H9 (cell line): Measurements from ENCODE around the gene TMEM100. TPM values are rescaled to one million over a fixed set of nuclear protein-coding genes. Genes with fewer than 3 reads are reported as not detected.

Source experiments
- DNase-seq: peaks from one replicate; pipeline ENCODE4 v3.0.0-alpha.2; 2017
- H2AFZ ChIP-seq: one replicate; pipeline ENCODE4 v1.6.1; 2013; ENCODE audit warnings: mild to moderate bottlenecking, low read length, control low read depth, moderate library complexity
- H2AK5ac ChIP-seq: 2 replicates; pipeline ENCODE4 v1.6.1; 2013; ENCODE audit warnings: low read length, control low read depth, mixed read lengths; ENCODE audit not compliant: insufficient read length
- H2BK120ac ChIP-seq: one replicate; pipeline ENCODE4 v1.6.1; 2013; ENCODE audit warnings: low read depth, mild to moderate bottlenecking, low read length, control low read depth, inconsistent platforms; ENCODE audit not compliant: poor library complexity, severe bottlenecking
- H2BK12ac ChIP-seq: 2 replicates; pipeline ENCODE4 v1.6.1; 2013; ENCODE audit warnings: low read length, control low read depth, mixed read lengths, low read depth; ENCODE audit not compliant: insufficient read length
- H2BK15ac ChIP-seq: 2 replicates; pipeline ENCODE4 v1.6.1; 2013; ENCODE audit warnings: low read depth, low read length, control low read depth
- H2BK20ac ChIP-seq: one replicate; pipeline ENCODE4 v1.6.1; 2013; ENCODE audit warnings: low read depth, mild to moderate bottlenecking, low read length, control low read depth, inconsistent platforms; ENCODE audit not compliant: poor library complexity, severe bottlenecking
- H2BK5ac ChIP-seq: 2 replicates; pipeline ENCODE4 v1.6.1; 2013; ENCODE audit warnings: low read length, control low read depth, mixed read lengths; ENCODE audit not compliant: insufficient read length
- H3K14ac ChIP-seq: 2 replicates; pipeline ENCODE4 v1.6.1; 2013; ENCODE audit warnings: low read length, control low read depth; ENCODE audit not compliant: insufficient read depth
- H3K18ac ChIP-seq: 2 replicates; pipeline ENCODE4 v1.6.1; 2013; ENCODE audit warnings: low read depth, mild to moderate bottlenecking, mixed read lengths, low read length, control low read depth; ENCODE audit not compliant: insufficient read length
- H3K23ac ChIP-seq: 2 replicates; pipeline ENCODE4 v1.6.1; 2013; ENCODE audit warnings: low read length, control low read depth, mixed read lengths, low read depth; ENCODE audit not compliant: insufficient read length
- H3K23me2 ChIP-seq: 2 replicates; pipeline ENCODE4 v1.6.1; 2013; ENCODE audit warnings: low read depth, mild to moderate bottlenecking, mixed read lengths, low read length, control low read depth; ENCODE audit not compliant: insufficient read length, poor library complexity, severe bottlenecking
- H3K27ac ChIP-seq: 2 replicates; pipeline ENCODE4 v1.5.1; 2013; ENCODE audit warnings: low read length, control low read depth, mixed read lengths, low read depth; ENCODE audit not compliant: insufficient read length
- H3K27me3 ChIP-seq: 2 replicates; pipeline ENCODE4 v1.6.1; 2013; ENCODE audit warnings: low read length, control low read depth, inconsistent platforms; ENCODE audit not compliant: insufficient read depth
- H3K4ac ChIP-seq: 2 replicates; pipeline ENCODE4 v1.6.1; 2013; ENCODE audit warnings: low read depth, mild to moderate bottlenecking, control low read depth, inconsistent platforms, low read length, moderate library complexity
- H3K4me1 ChIP-seq: 2 replicates; pipeline ENCODE4 v1.6.1; 2013; ENCODE audit warnings: low read length, control low read depth, inconsistent platforms; ENCODE audit not compliant: insufficient read depth
- H3K4me2 ChIP-seq: 2 replicates; pipeline ENCODE4 v1.6.1; 2013; ENCODE audit warnings: low read length, control low read depth, mixed read lengths; ENCODE audit not compliant: insufficient read length, insufficient read depth
- H3K56ac ChIP-seq: 2 replicates; pipeline ENCODE4 v1.6.1; 2013; ENCODE audit warnings: low read depth, mild to moderate bottlenecking, mixed read lengths, low read length, control low read depth; ENCODE audit not compliant: insufficient read length
- H3K79me1 ChIP-seq: 2 replicates; pipeline ENCODE4 v1.6.1; 2013; ENCODE audit warnings: low read depth, mild to moderate bottlenecking, moderate library complexity, low read length, control low read depth, inconsistent platforms; ENCODE audit not compliant: insufficient read depth, poor library complexity, severe bottlenecking
- H3K79me2 ChIP-seq: 2 replicates; pipeline ENCODE4 v1.6.1; 2013; ENCODE audit warnings: low read length, control low read depth, inconsistent platforms; ENCODE audit not compliant: insufficient read depth
- H3K9ac ChIP-seq: 2 replicates; pipeline ENCODE4 v1.6.1; 2013; ENCODE audit warnings: low read length, control low read depth, mixed read lengths; ENCODE audit not compliant: insufficient read length; ENCODE audit errors: extremely low read depth
- H3K9me3 ChIP-seq: one replicate; pipeline ENCODE4 v1.6.1; 2013; ENCODE audit warnings: low read depth, low read length, inconsistent platforms; ENCODE audit not compliant: control insufficient read depth
- H3T11ph ChIP-seq: one replicate; pipeline ENCODE4 v1.6.1; 2013; ENCODE audit warnings: mild to moderate bottlenecking, low read length, control low read depth, inconsistent platforms
- H4K20me1 ChIP-seq: one replicate; pipeline ENCODE4 v1.6.1; 2013; ENCODE audit not compliant: control insufficient read depth, insufficient read length, insufficient read depth
- H4K5ac ChIP-seq: 2 replicates; pipeline ENCODE4 v1.6.1; 2013; ENCODE audit warnings: low read depth, mild to moderate bottlenecking, mixed read lengths, low read length, control low read depth; ENCODE audit not compliant: insufficient read length
- H4K8ac ChIP-seq: replicated peaks from 2 replicates; pipeline ENCODE4 v1.6.1; 2013; ENCODE audit warnings: low read length, control low read depth, mixed read lengths, low read depth; ENCODE audit not compliant: insufficient read length
- H4K91ac ChIP-seq: 2 replicates; pipeline ENCODE4 v1.6.1; 2013; ENCODE audit warnings: low read depth, mild to moderate bottlenecking, moderate library complexity, mixed read lengths, low read length, control low read depth; ENCODE audit not compliant: insufficient read length
- H3K27ac Mint-ChIP-seq, 3 experiments: 2 replicates in 2 of 3; 3 replicates in 1 of 3; pipeline ENCODE4 v1.8.0; 2020 to 2021; ENCODE audit warnings: mixed read lengths in 3 of 3, mild to moderate bottlenecking in 1 of 3, moderate library complexity in 1 of 3
- H3K27me3 Mint-ChIP-seq: 2 replicates; pipeline ENCODE4 v1.8.0; 2021; ENCODE audit warnings: low read depth, mild to moderate bottlenecking, moderate library complexity, mixed read lengths
- H3K36me3 Mint-ChIP-seq, 3 experiments: 2 replicates in 2 of 3; 3 replicates in 1 of 3; pipeline ENCODE4 v1.8.0; 2020 to 2021; ENCODE audit warnings: low read depth in 3 of 3, mixed read lengths in 3 of 3; ENCODE audit not compliant: insufficient read depth in 1 of 3
- H3K4me1 Mint-ChIP-seq, 2 experiments: 2 replicates each; pipeline ENCODE4 v1.8.0; 2020; ENCODE audit warnings: mixed read lengths in 2 of 2
- H3K4me3 Mint-ChIP-seq, 2 experiments: 2 replicates in 1 of 2; 3 replicates in 1 of 2; pipeline ENCODE4 v1.8.0; 2020 to 2021; ENCODE audit warnings: mild to moderate bottlenecking in 2 of 2, mixed read lengths in 2 of 2, moderate library complexity in 1 of 2
- H3K9me3 Mint-ChIP-seq, 2 experiments: 2 replicates in 1 of 2; 3 replicates in 1 of 2; pipeline ENCODE4 v1.8.0; 2020; ENCODE audit warnings: mild to moderate bottlenecking in 2 of 2, mixed read lengths in 2 of 2, moderate library complexity in 1 of 2
- CTCF ChIP-seq: fragments of 200-600 bp; sonication (generic); conservative IDR thresholded peaks from 3 replicates; pipeline ENCODE4 v1.8.0; 2021; ENCODE audit warnings: antibody characterized with exemption, mild to moderate bottlenecking
- WGBS: extraction: QIAGEN DNeasy Blood & Tissue Kit; methylation state at CpG from one replicate; pipeline ENCODE4 v1.1.7; 2013; ENCODE audit warnings: missing lambda C conversion rate, low lambda C conversion rate, mixed read lengths; ENCODE audit not compliant: insufficient read length; ENCODE audit errors: extremely low coverage; 5-methylcytosine and 5-hydroxymethylcytosine counted together
- total RNA-seq: library from RNA; stranded (reverse); gene quantifications from 2 replicates; pipeline ENCODE4 v1.2.1, GENCODE V29; 2021

Gene TMEM100
- total RNA-seq, 1 experiment from 2014 or later, result 0.17 TPM

- no peak overlapping the region for H2BK120ac ChIP-seq
- no peaks in the 10 kb centered on the region for H3K79me1 ChIP-seq
- no peak overlapping the region for H2AFZ ChIP-seq
- H4K20me1 ChIP-seq, result no peaks in the 10 kb centered on the region
- Mint-ChIP-seq H3K4me3 (no peak overlapping the region), H3K27me3 (no peaks in the 10 kb centered on the region; the same call in 1 of the 2 replicates), H3K9me3 (peaks cover 0 to 2% of the 10 kb centered on the region in 2 experiments; a peak in 1 of 5 replicates), H3K27ac (no peak overlapping the region), H3K36me3 (peaks cover 0 to 4% (median 3%) of the 10 kb centered on the region in 3 experiments; a peak in 1 of 7 replicates), H3K4me1 (peaks cover 3 to 8% of the 10 kb centered on the region in 2 experiments; a peak in 2 of 4 replicates)
- H3K9me3 ChIP-seq, result no peaks in the 10 kb centered on the region
- H3K27me3 ChIP-seq, result no peaks in the 10 kb centered on the region
- H3K27ac ChIP-seq, result no peak overlapping the region
- H3K79me2 ChIP-seq, result no peaks in the 10 kb centered on the region
- H4K5ac ChIP-seq, result no peak overlapping the region
- H3K4ac ChIP-seq, result no peak overlapping the region
- H2BK5ac ChIP-seq, result no peak overlapping the region
- no peak overlapping the region for H2BK12ac ChIP-seq
- H4K8ac ChIP-seq, result no peak overlapping the region
- no peak overlapping the region for H3K18ac ChIP-seq
- DNase-seq, result no peak
- H2AK5ac ChIP-seq, result no peak overlapping the region
- H3K23me2 ChIP-seq, result no peaks in the 10 kb centered on the region
- no peaks in the 10 kb centered on the region for H3K4me1 ChIP-seq
- no peak overlapping the region for H4K91ac ChIP-seq
- H2BK20ac ChIP-seq, result no peak overlapping the region
- H3K14ac ChIP-seq, result no peak overlapping the region
- no peak for TF ChIP-seq CTCF
- no peak overlapping the region for H2BK15ac ChIP-seq
- H3K56ac ChIP-seq, result no peak overlapping the region
- WGBS, result no CpG with 5 or more reads among the region's 1 CpG
- no peak overlapping the region for H3K9ac ChIP-seq
- no peak overlapping the region for H3K4me2 ChIP-seq
- H3T11ph ChIP-seq, result no peak overlapping the region
- H3K23ac ChIP-seq, result no peak overlapping the region
Measured at GRCh38 chr17:55676274-55676673, 46.4 kb downstream of the TMEM100 start.
